Epidermal melanocyte (primary cell): ENCODE data around the gene SYT1.
"Not testable (repeated sequence)": the region's sequence is repeated elsewhere in the genome, so short reads cannot be mapped to it uniquely, and the experiment has no call there.

Source experiments
- DNase-seq: peaks from one replicate; pipeline ENCODE4 v3.0.0; 2011; ENCODE audit warnings: low spot score; ENCODE audit not compliant: insufficient read length

The SYT1 gene

DNA sequence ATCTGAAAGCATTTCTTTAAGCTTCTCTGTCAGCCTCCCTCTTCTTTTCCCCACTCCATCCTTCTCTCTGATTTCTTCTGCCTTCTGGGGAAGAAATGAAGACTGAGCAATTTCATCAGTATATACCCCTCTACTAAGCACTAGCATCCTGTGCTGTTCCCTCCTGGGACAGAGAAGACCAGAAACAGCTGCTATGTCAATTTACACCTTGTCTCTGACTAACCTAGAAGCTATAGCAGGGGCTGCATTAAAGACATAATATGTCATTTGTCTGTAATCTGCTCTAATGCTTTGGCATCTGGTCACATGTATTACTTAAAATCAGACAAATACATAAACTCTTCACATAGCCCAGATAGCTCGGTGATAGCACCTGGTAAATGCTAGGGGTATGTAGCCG is 529.3 kb downstream of the SYT1 start:
- DNase-seq, result no peak

DNA sequence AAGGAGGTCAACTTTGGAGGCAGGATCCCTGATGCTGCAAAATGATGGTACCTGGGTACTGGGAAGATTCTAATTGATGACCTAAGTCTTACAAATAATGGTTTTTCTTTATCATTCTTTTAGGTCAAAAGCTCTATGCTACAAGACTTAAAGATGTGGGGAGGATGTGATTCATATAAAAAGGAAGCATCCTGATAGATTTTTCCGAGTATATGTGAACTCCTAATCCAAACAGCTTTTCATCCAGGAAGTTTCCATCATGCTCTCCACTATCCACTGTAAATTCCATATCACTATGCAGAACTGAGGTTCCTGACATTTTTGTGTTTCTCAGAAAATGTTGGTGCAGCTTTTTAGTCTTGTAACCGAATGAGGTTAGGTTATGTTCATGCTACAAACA is 533.0 kb downstream of the SYT1 start:
- DNase-seq, result no peak

DNA sequence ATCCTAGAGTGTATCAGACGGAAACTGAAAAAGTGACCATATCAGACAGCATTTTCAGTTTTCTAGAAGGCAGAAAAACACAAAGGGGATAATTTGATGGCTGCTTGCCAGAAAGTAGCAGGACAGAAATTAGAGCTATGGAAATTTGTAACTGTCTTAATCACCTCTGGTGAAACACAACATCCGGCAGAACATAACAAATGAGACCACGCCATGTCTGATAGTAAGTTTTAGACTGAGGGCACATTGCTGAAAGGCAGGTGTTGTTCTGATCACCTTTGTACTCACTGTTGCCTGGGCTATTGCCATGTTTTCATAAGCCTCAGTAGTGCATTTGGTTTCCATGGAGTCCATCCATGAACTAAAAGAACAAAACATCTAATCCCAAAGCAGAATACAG is 535.9 kb downstream of the SYT1 start:
- DNase-seq, result no peak

DNA sequence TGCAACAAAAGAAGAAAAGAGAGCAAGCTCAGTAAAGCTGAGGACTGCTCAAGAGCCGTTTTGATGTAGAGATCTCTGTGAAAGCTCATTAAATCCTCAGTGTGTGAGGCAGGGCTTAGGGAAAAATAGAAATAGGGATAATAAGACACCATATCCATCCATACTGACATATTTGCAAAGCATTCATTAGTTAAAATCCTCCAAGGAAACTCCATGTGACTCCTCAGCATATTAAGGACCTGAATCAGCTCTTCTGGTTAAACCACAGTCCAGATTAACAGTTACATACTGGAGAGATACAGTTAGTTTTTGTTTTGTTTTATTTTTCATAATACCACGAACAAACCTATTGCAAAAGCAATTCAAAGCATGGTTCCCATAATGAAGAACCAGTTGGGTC is 538.0 kb downstream of the SYT1 start:
- no peak for DNase-seq

DNA sequence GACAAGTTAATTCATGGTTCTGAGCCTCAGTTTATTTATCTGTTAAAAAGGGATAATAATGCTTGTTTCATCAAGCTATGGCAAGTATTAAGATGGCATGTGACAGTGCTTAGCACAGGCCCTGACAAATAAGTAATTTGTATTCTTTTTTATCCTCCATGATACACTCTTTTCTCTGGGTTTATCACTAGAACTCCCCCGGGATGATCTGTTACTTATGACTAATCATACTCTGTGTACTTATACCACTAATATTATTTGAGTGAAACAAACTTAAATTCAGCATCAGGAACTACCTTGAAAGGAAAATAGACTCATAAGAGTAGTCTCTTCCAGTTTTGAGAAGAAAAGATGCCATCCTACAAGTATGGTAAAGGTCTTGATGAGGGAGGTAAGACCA is 542.4 kb downstream of the SYT1 start:
- no peak for DNase-seq

DNA sequence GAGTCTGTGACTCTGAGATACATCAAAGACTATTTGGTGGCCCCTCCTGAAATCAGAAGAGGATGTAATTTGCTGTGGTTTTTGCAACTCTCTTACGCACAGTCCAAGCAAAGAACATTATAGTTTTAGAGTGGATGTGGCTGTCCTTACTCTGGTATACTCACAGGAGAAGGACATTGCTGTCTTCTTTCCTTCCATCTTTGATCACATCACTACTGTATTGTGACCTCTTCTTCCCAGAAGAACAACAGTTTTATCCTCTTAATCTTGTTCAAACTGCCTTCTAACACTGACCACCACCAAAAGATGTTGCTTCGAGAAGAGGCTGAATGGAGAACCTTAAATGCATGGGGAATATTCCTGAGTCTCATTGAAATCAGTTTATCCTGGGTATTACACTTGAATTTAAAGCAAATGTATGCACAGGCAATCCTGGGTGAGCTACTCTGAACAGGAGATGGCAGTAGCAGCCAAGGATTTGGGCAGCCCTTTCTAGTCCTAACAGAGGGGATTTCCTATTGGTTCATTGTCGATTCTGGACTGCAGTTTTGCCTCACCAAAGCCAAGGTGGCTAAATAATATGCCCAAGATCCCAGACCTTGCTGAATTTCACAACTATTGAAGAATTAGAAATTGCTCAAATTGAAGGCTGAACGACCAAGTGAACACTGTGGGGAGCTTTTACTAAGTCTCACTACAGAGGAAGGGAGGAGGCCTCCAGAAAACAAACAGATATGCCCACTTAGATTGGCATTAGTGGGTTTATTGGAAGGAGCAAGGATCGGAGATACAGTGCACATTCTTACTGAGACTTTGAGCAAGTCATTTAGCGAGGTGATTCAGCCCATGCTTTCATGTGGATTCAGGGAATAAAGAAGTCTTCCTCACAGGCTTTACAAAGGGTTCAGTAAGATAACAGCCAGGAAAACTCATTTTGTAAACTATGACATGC is 543.4 kb downstream of the SYT1 start:
- peak; percentile 19 for DNase-seq

DNA sequence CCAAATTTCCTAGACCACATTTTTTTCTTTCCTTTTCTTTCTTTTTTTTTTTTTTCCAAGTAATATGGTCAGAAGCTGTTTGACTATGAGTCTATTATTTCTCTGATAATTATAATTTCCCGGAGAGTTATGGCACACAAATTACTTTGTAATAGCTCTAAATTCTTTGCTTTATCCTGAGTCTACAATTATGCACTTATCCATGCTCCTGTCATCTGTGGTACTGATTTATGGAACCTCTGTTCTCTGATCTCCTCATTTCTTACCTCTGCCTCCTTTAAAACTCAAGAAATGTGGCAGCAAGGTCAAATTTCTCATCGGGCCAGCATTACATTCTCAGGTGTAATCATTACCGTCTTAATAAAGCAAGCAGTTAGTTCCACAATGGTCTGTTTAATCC is 544.1 kb downstream of the SYT1 start:
- no peak for DNase-seq

DNA sequence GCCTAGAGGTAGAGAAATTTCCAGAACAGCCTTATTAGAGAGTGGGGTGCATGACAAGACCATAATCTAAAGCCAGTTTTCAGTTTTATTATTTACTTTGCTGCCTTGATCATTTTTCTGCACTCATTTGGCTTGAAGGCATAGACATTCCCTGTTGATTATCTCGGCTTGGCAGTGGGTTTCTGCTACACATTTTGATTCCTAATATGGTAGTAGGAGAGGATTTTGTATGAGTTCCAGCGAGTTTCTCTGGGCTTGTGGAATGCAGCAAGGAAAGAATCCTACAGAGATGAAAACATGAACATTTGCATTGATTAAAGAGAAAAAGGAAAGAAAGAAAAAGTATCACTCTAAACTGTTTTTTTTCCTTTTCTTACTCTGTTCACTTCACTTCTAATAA is 545.0 kb downstream of the SYT1 start:
- DNase-seq, result no peak

DNA sequence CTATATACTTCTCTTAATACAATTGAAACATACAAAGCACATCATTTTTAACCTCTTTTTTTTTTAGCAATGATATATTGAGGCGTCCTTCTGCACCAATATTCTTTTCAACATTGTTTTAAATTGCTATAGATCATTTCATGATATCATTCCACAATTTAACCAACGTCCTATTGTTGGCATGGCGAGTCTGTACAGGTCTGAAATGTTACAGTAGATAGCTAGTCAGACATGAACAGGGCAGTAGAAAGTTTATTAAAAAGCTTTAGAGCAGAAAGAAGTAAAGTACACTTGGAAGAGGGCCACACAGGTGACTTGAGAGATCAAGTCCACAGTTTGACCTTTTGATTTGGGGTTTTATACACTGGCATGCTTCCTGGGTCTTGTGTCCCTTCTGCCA is 547.2 kb downstream of the SYT1 start:
- DNase-seq, result no peak

DNA sequence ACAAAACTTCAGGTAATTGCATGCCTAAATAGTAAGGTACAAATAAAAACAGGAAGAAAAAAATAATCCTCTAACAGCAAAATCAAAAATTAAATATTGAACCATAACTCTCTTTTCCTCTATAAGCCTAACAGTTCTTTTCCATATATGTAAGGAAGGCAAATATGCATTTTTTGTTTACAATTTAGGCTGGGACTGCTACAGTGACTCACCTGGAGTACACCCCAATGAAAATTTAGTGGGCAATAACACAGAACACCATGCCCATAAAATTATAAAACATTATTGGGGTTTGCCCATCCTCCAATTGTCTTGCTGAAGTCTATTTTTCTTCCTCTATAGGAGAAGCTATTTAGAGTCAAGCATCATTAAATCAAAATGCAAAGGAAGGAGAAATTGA is 549.2 kb downstream of the SYT1 start:
- no peak for DNase-seq

DNA sequence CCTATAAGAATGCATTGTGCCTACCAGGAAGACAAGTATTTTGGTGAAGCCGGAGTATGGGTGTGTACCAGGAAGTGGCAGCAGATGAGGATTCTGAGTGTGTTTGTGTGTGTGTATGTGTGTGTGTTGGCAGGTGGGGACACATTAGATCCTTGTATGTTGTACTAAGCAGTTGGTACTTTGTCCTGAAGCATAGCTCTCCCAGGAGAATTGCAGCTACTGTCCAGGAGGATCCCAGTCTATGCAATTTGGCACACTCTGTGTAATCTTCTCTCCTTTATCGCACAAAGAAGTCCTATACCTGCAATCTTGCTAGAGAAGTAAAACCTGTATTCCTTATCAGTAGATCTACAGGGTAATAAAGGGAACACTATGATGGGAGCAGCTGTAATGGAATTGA is 549.7 kb downstream of the SYT1 start:
- DNase-seq, result no peak

DNA sequence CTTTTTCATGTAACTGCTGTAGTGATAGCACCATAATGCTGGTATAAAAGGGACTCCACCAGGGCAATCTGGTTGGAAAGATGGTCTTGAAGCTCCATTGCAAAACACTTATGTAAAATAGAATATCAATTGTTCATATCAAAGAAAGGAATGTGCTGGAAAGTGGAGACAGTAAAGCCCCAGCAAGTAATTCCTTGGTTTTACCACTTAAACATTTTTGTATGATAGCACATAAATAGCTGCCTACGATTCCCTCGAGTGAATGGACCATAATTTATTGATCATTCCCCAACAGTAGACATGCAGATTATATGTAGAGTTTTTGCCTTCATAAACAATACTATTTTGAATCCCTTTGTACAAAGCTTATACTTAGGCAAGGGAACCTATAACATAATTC is 550.7 kb downstream of the SYT1 start:
- no peak for DNase-seq

DNA sequence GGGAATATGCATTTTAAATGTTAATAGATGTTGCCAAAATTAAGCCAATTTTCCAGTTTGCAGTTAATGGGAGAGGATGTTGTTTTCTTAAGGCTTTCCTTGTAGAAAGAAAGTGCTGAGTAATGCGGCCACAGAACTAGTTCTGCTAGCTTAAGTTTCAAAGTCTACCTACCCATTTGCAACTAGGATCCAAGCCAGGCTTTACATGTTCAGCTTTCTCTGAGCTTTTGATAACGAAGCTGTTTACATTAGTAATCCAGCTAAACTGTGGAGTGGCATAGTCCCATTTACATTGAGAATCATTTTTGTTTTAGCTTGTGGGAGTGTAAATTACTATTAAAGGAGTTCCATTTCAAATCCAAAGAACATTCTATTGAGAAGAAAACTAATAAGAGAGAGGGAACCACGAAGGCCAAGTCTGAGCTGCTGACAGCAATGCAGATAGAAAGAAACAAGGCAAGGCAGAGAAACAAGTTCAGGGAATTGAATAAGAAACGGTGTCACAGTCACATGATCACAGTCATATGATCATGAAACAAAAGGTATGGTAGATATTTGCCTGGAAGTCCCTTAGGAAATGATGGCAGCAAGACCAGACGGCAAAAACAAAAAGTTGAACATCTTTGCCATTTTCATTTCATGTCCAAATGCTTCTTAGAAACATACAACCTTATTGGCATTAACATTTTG is 551.3 kb downstream of the SYT1 start:
- DNase-seq, result no peak

DNA sequence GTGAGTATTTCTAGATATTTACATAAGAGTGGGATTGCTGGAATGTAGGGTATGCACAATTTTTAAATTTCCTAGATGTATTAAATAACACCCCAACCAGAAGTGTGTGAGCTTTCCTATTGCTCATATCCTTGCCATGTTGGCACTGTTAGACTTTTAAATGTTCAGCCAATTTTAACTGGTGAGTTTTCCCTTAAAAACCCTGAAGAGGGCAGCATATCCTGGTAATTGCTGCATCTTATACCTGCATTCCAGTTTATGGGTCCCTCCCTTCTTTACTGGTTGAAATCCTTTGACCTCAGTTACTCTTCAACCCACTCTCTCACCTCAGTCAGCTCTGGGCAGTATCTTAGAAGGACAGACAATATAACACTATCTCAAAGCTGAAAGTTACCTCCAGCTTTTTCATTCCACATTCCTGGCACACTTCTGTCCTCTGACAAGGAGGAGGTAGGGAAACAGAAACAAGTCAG is 555.6 kb downstream of the SYT1 start:
- no peak for DNase-seq

DNA sequence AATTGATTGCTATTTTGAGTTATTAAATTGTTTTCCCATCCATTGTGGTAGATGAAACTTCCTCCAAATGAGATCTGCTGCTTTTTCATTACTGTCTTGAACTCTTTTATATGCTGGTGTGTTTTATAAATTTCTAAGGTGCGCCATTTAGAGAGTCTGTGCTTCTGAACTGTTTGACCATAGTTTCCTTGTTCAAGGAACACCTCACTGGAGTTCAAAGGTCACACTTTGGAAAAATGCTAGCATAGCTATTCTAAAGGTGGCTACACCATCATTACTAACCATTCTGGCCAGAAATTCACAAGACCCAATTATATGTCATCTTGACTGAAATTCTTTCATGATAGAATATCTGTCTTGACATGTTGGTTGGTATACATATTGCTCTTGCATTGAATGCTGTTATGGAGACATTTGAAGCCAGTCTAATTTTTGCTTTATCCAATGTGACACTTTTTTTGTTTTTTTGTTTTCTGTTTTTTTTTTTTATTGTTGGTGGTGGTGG is 556.7 kb downstream of the SYT1 start:
- no peak for DNase-seq

DNA sequence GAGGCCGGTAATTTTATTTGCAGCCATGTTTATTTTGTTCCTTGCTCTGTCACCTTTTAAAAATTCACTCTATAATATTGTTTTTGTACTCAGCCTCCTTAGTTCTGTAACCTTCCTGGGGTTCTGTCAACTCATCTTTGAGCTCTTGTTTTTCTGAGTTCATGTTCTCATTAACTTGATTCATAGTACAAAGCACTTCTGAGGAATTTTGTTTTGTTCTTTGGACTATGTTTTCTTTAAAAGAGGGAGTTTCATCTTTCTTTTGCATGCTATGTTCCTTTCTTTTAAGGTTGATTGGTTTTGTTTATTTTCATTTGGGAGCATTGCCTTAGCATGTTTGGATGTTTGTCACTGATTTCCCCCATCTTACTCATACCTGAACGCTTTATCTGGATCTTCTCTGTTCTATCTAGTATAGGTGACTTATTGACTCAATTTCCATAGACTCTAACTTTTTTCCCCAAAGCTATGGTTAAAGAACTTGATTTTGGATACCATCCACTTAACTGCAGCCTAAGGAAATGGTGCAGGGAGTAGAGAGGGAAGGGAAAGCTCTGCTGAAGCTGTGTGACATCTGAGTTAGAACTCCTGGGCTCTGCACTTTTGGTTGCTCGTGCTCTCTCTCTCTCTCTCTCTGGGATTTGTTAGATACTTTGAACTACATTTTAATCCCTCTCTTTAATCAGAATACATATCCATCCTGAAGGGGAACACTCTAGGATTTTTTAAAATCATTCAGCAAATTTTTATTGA is 557.7 kb downstream of the SYT1 start:
- DNase-seq, result no peak

DNA sequence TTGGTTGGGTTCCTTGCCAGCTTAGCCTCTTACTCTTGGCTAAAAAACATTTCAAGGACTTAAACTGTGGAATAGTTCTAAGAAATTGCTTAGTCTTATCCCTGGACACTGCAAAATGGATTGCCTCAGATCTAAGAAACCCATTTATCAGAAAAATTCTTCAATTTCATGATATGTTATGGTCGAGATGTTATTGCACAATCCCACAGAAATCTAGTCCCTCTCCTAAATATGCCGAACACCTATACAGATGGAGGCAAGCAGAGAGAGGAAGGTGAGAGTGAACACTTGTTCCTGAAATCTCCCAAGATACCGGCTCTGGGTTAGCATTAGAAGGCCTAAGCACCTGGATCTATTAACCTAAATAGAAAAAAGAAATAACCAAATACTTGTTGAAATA is 559.0 kb downstream of the SYT1 start:
- no peak for DNase-seq

DNA sequence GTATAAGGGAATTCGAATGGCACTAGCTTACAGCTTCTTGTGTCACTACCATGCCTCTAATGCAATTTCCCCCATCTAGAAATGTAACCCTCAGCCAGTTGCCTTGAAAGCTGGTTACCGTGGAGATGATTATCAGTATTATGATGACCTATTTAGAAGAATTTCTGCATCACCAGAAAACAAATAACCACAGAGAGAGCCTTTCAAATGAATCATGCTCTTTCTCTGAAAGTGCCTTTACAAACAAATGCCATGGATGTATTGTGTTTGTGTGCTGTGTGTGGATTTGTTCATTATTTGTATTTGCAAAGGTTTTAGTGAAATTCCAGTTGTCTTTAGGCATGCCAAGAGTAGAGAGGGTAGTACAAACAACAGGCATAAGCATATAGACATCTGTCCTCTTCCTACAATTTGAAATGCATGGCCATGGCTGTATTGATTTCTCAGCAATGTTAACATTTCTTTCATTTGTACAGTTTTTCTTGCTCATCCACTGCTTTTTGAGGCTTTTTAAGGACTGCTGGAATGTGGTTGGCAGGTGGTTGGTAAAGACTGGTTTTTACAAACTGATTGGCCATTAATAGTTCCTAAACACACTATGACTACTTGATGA is 559.6 kb downstream of the SYT1 start:
- peak; percentile 23 for DNase-seq

DNA sequence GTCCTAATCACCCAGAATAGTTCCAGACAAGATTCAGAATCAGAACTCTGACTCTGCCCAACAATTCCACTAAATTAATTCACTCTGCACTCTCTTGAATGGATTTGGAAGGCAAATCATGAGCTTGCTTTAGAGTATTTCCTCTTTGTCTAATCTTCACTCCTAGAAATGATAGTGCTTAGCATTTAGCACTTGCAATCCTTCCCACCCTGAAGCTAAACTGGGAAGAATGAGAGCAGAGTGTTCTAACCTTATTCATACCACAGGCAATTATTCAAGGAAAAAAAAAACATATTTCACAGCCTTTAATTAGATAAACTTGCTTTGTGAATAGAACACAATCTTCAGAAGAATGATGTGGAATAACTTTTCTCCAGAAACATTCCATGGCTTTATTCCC is 561.5 kb downstream of the SYT1 start:
- DNase-seq, result no peak

DNA sequence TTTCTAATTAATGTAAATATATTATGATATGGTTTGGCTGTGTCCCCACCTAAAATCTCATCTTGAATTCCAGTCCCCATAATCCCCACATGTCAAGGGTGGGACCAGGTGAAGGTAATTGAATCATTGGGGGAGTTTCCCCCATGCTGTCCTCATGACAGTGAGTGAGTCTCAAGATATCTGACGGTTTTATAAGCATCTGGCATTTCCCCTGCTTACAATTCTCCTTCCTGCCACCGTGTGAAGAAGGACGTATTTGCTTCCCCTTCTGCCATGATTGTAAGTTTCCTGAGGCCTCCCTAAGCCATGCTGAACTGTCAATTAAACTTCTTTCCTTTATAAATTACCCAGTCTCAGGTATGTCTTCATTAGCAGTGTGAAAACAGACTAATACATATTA is 562.2 kb downstream of the SYT1 start:
- DNase-seq, result not testable (repeated sequence)

DNA sequence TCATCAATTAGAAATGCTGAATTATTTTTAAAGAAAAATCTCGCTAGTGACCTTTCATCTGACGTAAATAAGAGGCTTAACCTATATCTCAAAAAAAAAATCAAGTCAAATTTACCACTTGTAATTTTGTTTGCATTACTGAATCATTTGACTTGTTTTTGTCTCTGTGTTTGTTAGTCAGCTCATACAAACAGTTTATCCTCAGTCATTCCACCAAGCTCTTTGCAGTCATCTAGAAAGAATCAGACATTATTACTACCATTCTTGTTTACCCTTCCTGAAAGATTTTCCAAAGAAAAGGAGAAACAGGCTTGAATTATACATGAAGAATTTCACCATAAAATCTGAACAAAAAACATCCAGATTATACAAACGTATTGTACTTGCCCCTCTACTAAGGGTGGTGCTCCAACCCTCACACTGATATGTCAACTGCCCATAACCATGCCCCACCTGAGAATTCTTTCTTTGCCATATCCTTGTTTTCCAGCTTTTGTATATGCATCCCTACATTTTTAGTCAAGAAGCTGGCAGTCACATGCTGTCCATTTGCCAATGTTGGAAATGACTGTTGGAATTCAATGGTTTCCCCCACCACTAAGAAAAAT is 569.0 kb downstream of the SYT1 start:
- DNase-seq, result no peak
